Motor neuron (in vitro differentiated cells): Measurements from ENCODE around the gene SLC38A10. TPM values are rescaled to one million over a fixed set of nuclear protein-coding genes. Genes with fewer than 3 reads are reported as not detected.

Source experiments
- ATAC-seq, 8 experiments: fragments of 200-7000 bp; cut with Tn5 transposase; replicated peaks in 6 of 8; 2 replicates each; pipeline ENCODE4 v1.8.0; 2021; ENCODE audit warnings: mild to moderate bottlenecking in 8 of 8, moderate library complexity in 8 of 8
- H3K27ac ChIP-seq, 2 donors: fragments of 250-450 bp; sonication (Bioruptor Pico); 2 replicates each; pipeline ENCODE4 v1.9.0; 2021; ENCODE audit warnings: antibody characterized with exemption in 2 of 2, mild to moderate bottlenecking in 2 of 2, moderate library complexity in 1 of 2
- H3K4me1 ChIP-seq, 2 donors: fragments of 250-450 bp; sonication (Bioruptor Pico); replicated peaks in 1 of 2; 2 replicates each; pipeline ENCODE4 v1.6.1; 2021; ENCODE audit warnings: antibody characterized with exemption in 2 of 2, mild to moderate bottlenecking in 2 of 2, moderate library complexity in 1 of 2
- H3K4me3 ChIP-seq, 5 donors: fragments of 250-450 bp; sonication (Bioruptor Pico); 2 replicates each; pipeline ENCODE4 v1.9.0; 2021; ENCODE audit warnings: antibody characterized with exemption in 5 of 5, mild to moderate bottlenecking in 5 of 5, moderate library complexity in 4 of 5
- WGBS, 10 experiments: fragments of 450-650 bp; shearing (Covaris generic); methylation state at CpG; one replicate each; pipeline ENCODE4 v1.0.0; 2022; 5-methylcytosine and 5-hydroxymethylcytosine counted together
- in situ Hi-C, 9 experiments: fragments of 400-800 bp; cut with MboI; loops; one replicate each; pipeline ENCODE4 v1.15.0; 2021; ENCODE audit warnings: low sequenced_read_pairs in 9 of 9, low pct_unique_long_range_greater_than_20kb in 2 of 9; ENCODE audit not compliant: unreplicated experiment in 9 of 9
- total RNA-seq, 8 experiments: library from RNA; unstranded; fragments of 300-600 nt; gene quantifications; 2 replicates each; pipeline versions ENCODE4 v1.2.3 to v1.2.4, GENCODE V29; 2022

SLC38A10 gene
- total RNA-seq, 8 experiments from 2014 or later, result 29.0 to 57.1 (median 49.1) TPM

- no peak overlapping the region for H3K4me3 ChIP-seq
- H3K4me1 ChIP-seq, result no peaks in the 10 kb centered on the region
- WGBS, 10 experiments, result 47 to 97% (median 69%) methylated on average over 2 to 11 of the region's 27 CpGs; no CpG with 5 or more reads in 4 of the 10 experiments
- peak; percentile 23 to 98 (median 70) for ATAC-seq
- in situ Hi-C loops, result no loop called here
- no peak overlapping the region for H3K27ac ChIP-seq
Measured at GRCh38 chr17:81200695-81201580, 94.2 kb downstream of the SLC38A10 start.

- H3K4me3 ChIP-seq, result no peak overlapping the region
- in situ Hi-C loops, result no loop called here
- ATAC-seq, result no peak
- 60 to 100% (median 100%) methylated on average over 2 of the region's 18 CpGs; no CpG with 5 or more reads in 7 of the 10 experiments for WGBS, 10 experiments
- no peak overlapping the region for H3K27ac ChIP-seq
- no peaks in the 10 kb centered on the region for H3K4me1 ChIP-seq
Measured at GRCh38 chr17:81200201-81200600, 94.9 kb downstream of the SLC38A10 start.

GRCh38 chr17:81199482-81199830 is 95.7 kb downstream of the SLC38A10 start:
- ATAC-seq, result no peak

GRCh38 chr17:81198826-81199481 is 96.2 kb downstream of the SLC38A10 start:
- Histone ChIP-seq H3K27ac (no peak overlapping the region), H3K4me1 (no peaks in the 10 kb centered on the region), H3K4me3 (no peak overlapping the region)
- WGBS, 10 experiments, result 83 to 100% (median 93%) methylated on average over 1 to 5 of the region's 22 CpGs; no CpG with 5 or more reads in 6 of the 10 experiments
- in situ Hi-C loops, result no loop called here
- no peak for ATAC-seq

More at GRCh38 chr17:81199482-81199830, 95.7 kb downstream of the SLC38A10 start:
- no peak overlapping the region for H3K4me3 ChIP-seq
- WGBS, 10 experiments, result 80 to 100% (median 100%) methylated on average over 1 to 2 of the region's 18 CpGs; no CpG with 5 or more reads in 7 of the 10 experiments
- H3K27ac ChIP-seq, result no peak overlapping the region
- no peaks in the 10 kb centered on the region for H3K4me1 ChIP-seq
- in situ Hi-C loops, result no loop called here

GRCh38 chr17:81197831-81198490 is 97.1 kb downstream of the SLC38A10 start:
- Histone ChIP-seq H3K27ac (no peak overlapping the region), H3K4me3 (no peak overlapping the region), H3K4me1 (no peaks in the 10 kb centered on the region)
- ATAC-seq, result no peak
- 87 to 100% (median 95%) methylated on average over 1 to 9 of the region's 21 CpGs; no CpG with 5 or more reads in 6 of the 10 experiments for WGBS, 10 experiments
- in situ Hi-C loops, result no loop called here

- no peak for ATAC-seq
- Histone ChIP-seq H3K27ac (no peak overlapping the region), H3K4me1 (no peaks in the 10 kb centered on the region), H3K4me3 (no peak overlapping the region)
- in situ Hi-C loops, result no loop called here
- WGBS, 10 experiments, result 100% methylated on average over 2 of the region's 14 CpGs; no CpG with 5 or more reads in 9 of the 10 experiments
Measured at GRCh38 chr17:81197409-81197795, 97.7 kb downstream of the SLC38A10 start.

DNA sequence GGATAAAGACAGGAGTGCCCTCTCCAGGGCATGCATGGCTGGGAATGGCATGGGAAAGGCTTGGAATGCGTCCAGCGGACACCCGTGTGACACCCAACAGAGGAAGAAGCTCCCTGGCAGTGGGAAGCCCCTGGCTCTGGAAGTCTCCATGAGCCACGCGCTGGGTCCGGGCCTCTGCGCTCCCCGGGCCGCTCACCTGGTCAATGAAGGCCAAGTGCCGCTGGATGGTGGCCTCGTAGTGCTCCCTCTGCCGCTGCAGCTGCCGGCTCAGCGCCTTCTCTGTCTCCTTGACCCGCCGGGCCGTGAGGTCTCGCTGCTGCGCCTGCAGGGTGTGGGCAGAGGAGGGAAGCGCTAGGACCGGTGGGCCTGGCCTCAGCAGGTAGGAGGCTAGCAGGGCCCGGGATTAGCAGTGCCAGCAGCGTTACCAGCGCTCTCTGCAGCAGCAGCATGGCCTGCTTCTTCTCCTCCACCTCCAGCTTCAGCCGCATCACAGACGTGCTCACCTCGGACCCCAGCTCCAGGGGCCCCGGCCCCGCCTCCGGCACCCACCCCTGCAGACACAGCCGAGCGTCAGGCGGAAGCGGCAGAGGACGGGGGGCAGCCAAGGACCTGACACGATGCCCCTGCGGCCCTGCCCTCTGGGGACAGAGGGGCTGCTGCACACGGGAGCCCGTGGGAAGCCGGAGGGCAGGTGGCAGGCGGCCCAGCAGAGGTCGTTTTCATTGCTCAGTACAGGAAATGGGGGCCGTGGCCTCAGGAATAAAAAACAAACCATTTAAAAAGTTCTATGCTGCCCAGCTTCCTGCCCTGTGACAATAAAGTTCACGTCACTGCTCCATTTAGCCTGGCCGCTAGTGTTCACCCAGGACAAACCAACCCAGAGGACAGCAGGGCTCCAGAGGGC is 98.3 kb downstream of the SLC38A10 start:
- WGBS, 10 experiments, result 91 to 100% (median 93%) methylated on average over 1 to 10 of the region's 45 CpGs; no CpG with 5 or more reads in 6 of the 10 experiments
- H3K4me1 ChIP-seq, result no peaks in the 10 kb centered on the region
- ATAC-seq, result no peak
- in situ Hi-C loops, result no loop called here
- no peak overlapping the region for H3K27ac ChIP-seq
- no peak overlapping the region for H3K4me3 ChIP-seq

DNA sequence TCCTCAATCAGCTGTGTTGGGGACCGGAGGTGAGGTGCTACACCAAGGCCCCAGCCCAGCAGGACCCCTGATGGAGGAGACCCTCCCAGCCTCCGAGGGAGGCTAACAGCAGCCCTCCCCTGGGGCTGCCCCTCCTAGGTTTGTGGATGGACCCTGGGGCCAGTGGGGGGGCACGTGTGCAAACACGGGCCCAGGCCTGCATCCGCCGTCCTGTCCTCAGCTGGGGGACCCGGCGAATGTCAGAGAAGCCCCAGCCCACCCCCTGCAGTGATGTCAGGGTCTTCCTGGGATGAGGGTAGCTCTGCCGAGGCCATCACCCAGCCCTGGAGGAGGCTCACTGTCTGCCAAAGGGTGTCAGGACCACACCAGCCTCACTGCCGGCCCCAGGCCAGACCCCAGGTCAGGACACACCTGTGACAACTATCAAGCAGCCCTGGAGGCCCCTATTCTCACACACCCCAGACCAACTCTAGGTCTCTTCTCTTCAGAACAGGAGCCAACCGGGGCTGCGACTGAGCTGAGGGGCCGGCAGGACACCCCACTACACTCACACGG is 99.1 kb downstream of the SLC38A10 start:
- Histone ChIP-seq H3K27ac (no peak overlapping the region), H3K4me3 (no peak overlapping the region), H3K4me1 (no peaks in the 10 kb centered on the region)
- ATAC-seq, result no peak
- 93 to 95% methylated on average over 3 to 4 of the region's 14 CpGs; no CpG with 5 or more reads in 8 of the 10 experiments for WGBS, 10 experiments
- in situ Hi-C loops, result no loop called here

Other genes starting within 250 kb of the SLC38A10 start
- gene PVALEF, start 129.8 kb downstream of the SLC38A10 start, total RNA-seq, result under 1 TPM in 4 of 8 experiments, not detected in 4; 0.16 to 0.24 (median 0.21) TPM
- gene AATK, start 129.1 kb downstream of the SLC38A10 start, total RNA-seq, result 1 to 10 TPM in 6 of 8 experiments, under 1 TPM in 2; 0.36 to 8.1 (median 3.9) TPM
- 10 to 100 TPM in 6 of 8 experiments, 1 to 10 TPM in 2; 5.0 to 34.3 (median 14.8) TPM for gene CEP131, start 72.3 kb downstream of the SLC38A10 start, total RNA-seq
- 10 to 100 TPM in 6 of 8 experiments, 1 to 10 TPM in 2; 5.9 to 36.0 (median 10.6) TPM for gene TEPSIN, start 56.3 kb downstream of the SLC38A10 start, total RNA-seq
- gene NDUFAF8, start 56.0 kb downstream of the SLC38A10 start, total RNA-seq, result 100 to 1,000 TPM in 4 of 8 experiments, 10 to 100 TPM in 4; 23.9 to 200 (median 94.8) TPM
- gene BAHCC1, start 100.2 kb upstream of the SLC38A10 start, total RNA-seq, result 10 to 100 TPM in 4 of 8 experiments, 1 to 10 TPM in 4; 1.9 to 19.5 (median 10.4) TPM
- 1,000 to 10,000 TPM; 2,076 to 6,877 (median 3,447) TPM for gene ACTG1, start 217.5 kb upstream of the SLC38A10 start, total RNA-seq
- gene FSCN2, start 233.1 kb upstream of the SLC38A10 start, total RNA-seq, result 1 to 10 TPM in 4 of 8 experiments, under 1 TPM in 4; 0.36 to 3.0 (median 1.2) TPM